K562 (cell line): ENCODE results near the gene NECAB3. TPM values are rescaled to one million over a fixed set of nuclear protein-coding genes. Genes with fewer than 3 reads are reported as not detected.
A peak's percentile ranks its signal among the peaks of the same experiment; 100 is the strongest.

ENCODE experiments used
- CBX3 ChIP-seq, 2 experiments: IDR thresholded peaks; 1 replicate in 1 of 2; 2 replicates in 1 of 2; pipeline ENCODE4 v1.6.1; 2012; ENCODE audit warnings: inconsistent platforms in 2 of 2, low read length in 2 of 2, borderline replicate concordance in 1 of 2, control low read depth in 1 of 2
- CREB1 ChIP-seq, 2 experiments: sonication (generic) in 1 of 2; formaldehyde crosslinking in 1 of 2; IDR thresholded peaks; 2 replicates each; pipeline versions ENCODE4 v1.6.1 to v1.8.0; 2012 to 2022; ENCODE audit warnings: inconsistent platforms in 1 of 2, mild to moderate bottlenecking in 1 of 2, missing genetic modification reagents in 1 of 2, moderate library complexity in 1 of 2
- CTBP1 ChIP-seq: fragments of 450-650 bp; IDR thresholded peaks from 2 replicates; pipeline ENCODE4 v1.6.1; 2016; ENCODE audit warnings: borderline replicate concordance
- CXXC5 ChIP-seq: fragments of 250-450 bp; sonication (Bioruptor Pico); IDR thresholded peaks from 2 replicates; pipeline ENCODE4 v1.8.0; 2022; ENCODE audit warnings: inconsistent platforms, mild to moderate bottlenecking, moderate library complexity
- ETV5 ChIP-seq: sonication (generic); formaldehyde crosslinking; IDR thresholded peaks from 2 replicates; pipeline ENCODE4 v1.4.0; 2020; ENCODE audit warnings: low read depth, mild to moderate bottlenecking, missing genetic modification reagents
- FOXJ2 ChIP-seq: fragments of 200-800 bp; sonication (Bioruptor generic); IDR thresholded peaks from 2 replicates; pipeline ENCODE4 v1.6.1; 2016; ENCODE audit warnings: missing genetic modification characterization, missing compliant biosample characterization
- FOXM1 ChIP-seq, 2 experiments: fragments of 450-650 bp in 1 of 2; sonication (generic) in 1 of 2; formaldehyde crosslinking in 1 of 2; IDR thresholded peaks; 2 replicates each; pipeline versions ENCODE4 v1.6.1 to v1.9.0; 2017 to 2022; ENCODE audit warnings: low read depth in 2 of 2, mild to moderate bottlenecking in 2 of 2, missing genetic modification reagents in 1 of 2, moderate library complexity in 1 of 2
- GABPB1 ChIP-seq: sonication (generic); formaldehyde crosslinking; IDR thresholded peaks from 2 replicates; pipeline ENCODE4 v1.8.0; 2022; ENCODE audit warnings: mild to moderate bottlenecking, missing genetic modification reagents
- KDM5B ChIP-seq: fragments of 200-600 bp; sonication (generic); IDR thresholded peaks from 2 replicates; pipeline ENCODE4 v1.6.1; 2012; ENCODE audit warnings: low read depth, mild to moderate bottlenecking, moderate library complexity, low read length, control low read depth, inconsistent platforms; ENCODE audit not compliant: insufficient replicate concordance
- POLR2AphosphoS5 ChIP-seq: IDR thresholded peaks from 2 replicates; pipeline ENCODE4 v1.6.1; 2011; ENCODE audit warnings: mild to moderate bottlenecking, low read depth, low read length, moderate library complexity; ENCODE audit not compliant: control insufficient read depth, insufficient read depth
- RB1 ChIP-seq: fragments of 450-650 bp; IDR thresholded peaks from 2 replicates; pipeline ENCODE4 v1.6.1; 2017; ENCODE audit warnings: low read depth, mild to moderate bottlenecking
- RHOXF2B ChIP-seq: fragments of 250-450 bp; sonication (Bioruptor Pico); conservative IDR thresholded peaks from 2 replicates; pipeline ENCODE4 v1.5.1; 2021
- SIN3A ChIP-seq, 2 experiments: fragments of 150-350 bp in 1 of 2; IDR thresholded peaks; 2 replicates each; pipeline ENCODE4 v1.6.1; 2011 to 2016; ENCODE audit warnings: borderline replicate concordance in 2 of 2, low read depth in 2 of 2, low read length in 2 of 2, mild to moderate bottlenecking in 2 of 2, moderate library complexity in 2 of 2; ENCODE audit not compliant: control insufficient read depth in 1 of 2
- SMARCC2 ChIP-seq: fragments of 450-650 bp; IDR thresholded peaks from 2 replicates; pipeline ENCODE4 v1.6.1; 2017; ENCODE audit warnings: antibody characterized with exemption, moderate library complexity, mild to moderate bottlenecking, low read depth
- TAF1 ChIP-seq: IDR thresholded peaks from 2 replicates; pipeline ENCODE4 v1.6.1; 2011; ENCODE audit warnings: mild to moderate bottlenecking, low read length, moderate library complexity; ENCODE audit not compliant: insufficient read depth, control insufficient read depth, severe bottlenecking; ENCODE audit errors: extremely low read depth
- XRCC3 ChIP-seq: fragments of 450-650 bp; IDR thresholded peaks from 2 replicates; pipeline ENCODE4 v1.6.1; 2017; ENCODE audit warnings: mild to moderate bottlenecking, moderate library complexity
- ZBTB9 ChIP-seq: fragments of 450-650 bp; formaldehyde crosslinking; IDR thresholded peaks from 2 replicates; pipeline ENCODE4 v1.4.0; 2020; ENCODE audit warnings: mild to moderate bottlenecking, moderate library complexity
- ZFP1 ChIP-seq: fragments of 450-650 bp; formaldehyde crosslinking; IDR thresholded peaks from 2 replicates; pipeline ENCODE4 v1.4.0; 2020; ENCODE audit warnings: mild to moderate bottlenecking, mixed read lengths
- ZKSCAN1 ChIP-seq: fragments of 150-350 bp; IDR thresholded peaks from 2 replicates; pipeline ENCODE4 v1.6.1; 2016; ENCODE audit warnings: low read depth, low read length
- ZNF23 ChIP-seq: fragments of 250-450 bp; sonication (Bioruptor Pico); IDR thresholded peaks from 2 replicates; pipeline ENCODE4 v1.4.0; 2020; ENCODE audit warnings: mild to moderate bottlenecking
- ZNF253 ChIP-seq: fragments of 250-450 bp; sonication (Bioruptor Pico); conservative IDR thresholded peaks from 2 replicates; pipeline ENCODE4 v1.6.1; 2021; ENCODE audit warnings: mild to moderate bottlenecking
- ZNF316 ChIP-seq: fragments of 450-650 bp; IDR thresholded peaks from 2 replicates; pipeline ENCODE4 v1.6.1; 2016
- ZNF436 ChIP-seq: fragments of 250-450, 450-650 bp; sonication (Bioruptor Pico); formaldehyde crosslinking; IDR thresholded peaks from 2 replicates; pipeline ENCODE4 v1.7.0; 2020; ENCODE audit warnings: mild to moderate bottlenecking
- polyA plus RNA-seq, 8 experiments: library from polyadenylated mRNA; depleted of rRNA in 4 of 8; stranded (reverse) in 5 of 8; unstranded in 3 of 8; fragments of >200 nt; fragmentation: Nextera tagmentation in 2 of 8; fragmentation: Illumina TruSeq in 1 of 8; extraction: Ambion mirVana in 2 of 8; extraction: Trizol in 1 of 8; gene quantifications; 2 replicates each; pipeline versions ENCODE4 v1.2.1 to v1.2.3, GENCODE V29; 2011 to 2014; ENCODE audit warnings: inconsistent platforms in 1 of 8, missing spikeins in 1 of 8
- total RNA-seq, 7 experiments: library from RNA; depleted of rRNA in 6 of 7; stranded (reverse); fragments of >200 nt in 6 of 7; fragmentation: Illumina TruSeq in 2 of 7; extraction: Trizol in 2 of 7; gene quantifications; 2 replicates each; pipeline versions ENCODE4 v1.2.1 to v1.2.3, GENCODE V29; 2011 to 2021; ENCODE audit warnings: low replicate concordance in 1 of 7
- TF ChIP-seq, protein P1 (sequence below): fragments of 200-800 bp; sonication (Bioruptor generic); IDR thresholded peaks from 2 replicates; pipeline ENCODE4 v1.6.1; 2017; ENCODE audit warnings: missing genetic modification characterization, missing compliant biosample characterization

Gene NECAB3
- total and polyA plus RNA-seq, 9 of the 15 experiments (the other 6 are each of a cell fraction or from before 2014, with no cell fraction given): 0.94 to 63.3 (median 31.5) TPM

GRCh38 chr20:33674294-33675135 is at the start of gene NECAB3 (continued):
- TF ChIP-seq, protein P1, sequence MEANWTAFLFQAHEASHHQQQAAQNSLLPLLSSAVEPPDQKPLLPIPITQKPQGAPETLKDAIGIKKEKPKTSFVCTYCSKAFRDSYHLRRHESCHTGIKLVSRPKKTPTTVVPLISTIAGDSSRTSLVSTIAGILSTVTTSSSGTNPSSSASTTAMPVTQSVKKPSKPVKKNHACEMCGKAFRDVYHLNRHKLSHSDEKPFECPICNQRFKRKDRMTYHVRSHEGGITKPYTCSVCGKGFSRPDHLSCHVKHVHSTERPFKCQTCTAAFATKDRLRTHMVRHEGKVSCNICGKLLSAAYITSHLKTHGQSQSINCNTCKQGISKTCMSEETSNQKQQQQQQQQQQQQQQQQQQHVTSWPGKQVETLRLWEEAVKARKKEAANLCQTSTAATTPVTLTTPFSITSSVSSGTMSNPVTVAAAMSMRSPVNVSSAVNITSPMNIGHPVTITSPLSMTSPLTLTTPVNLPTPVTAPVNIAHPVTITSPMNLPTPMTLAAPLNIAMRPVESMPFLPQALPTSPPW (CRISPR knock-in tag): peak; percentile 72
- TF ChIP-seq ETV5 (CRISPR knock-in tag): peak; percentile 19; the same call in 1 of the 2 replicates
- TF ChIP-seq ZBTB9 (CRISPR knock-in tag): no peak
- TF ChIP-seq KDM5B: peak; percentile 60
- no peak for TF ChIP-seq RHOXF2B (CRISPR knock-in tag)
- no peak for TF ChIP-seq CBX3 (IDR thresholded peaks at IDR 0.05; ENCODE audit: borderline replicate concordance in 1 of 2, low read length in 2 of 2)
- peak; percentile 84 for TF ChIP-seq CXXC5 (CRISPR knock-in tag)
- TF ChIP-seq ZNF253 (CRISPR knock-in tag): no peak
- TF ChIP-seq RB1: peak; percentile 80; the same call in 1 of the 2 replicates
- no peak for TF ChIP-seq ZFP1 (CRISPR knock-in tag)
- 0 out of 2 replicates have a peak, but pooled peaks have one; percentile 24 for TF ChIP-seq GABPB1 (CRISPR knock-in tag)
- peak; percentile 84 for TF ChIP-seq TAF1
- no peak for TF ChIP-seq XRCC3
- TF ChIP-seq SIN3A (IDR thresholded peaks at IDR 0.05; ENCODE audit: borderline replicate concordance in 2 of 2, control insufficient read depth in 1 of 2, low read depth in 2 of 2, low read length in 2 of 2): peak in 1 of 2 experiments; percentile 82; a peak in 2 of 4 replicates
- no peak for TF ChIP-seq FOXM1 (IDR thresholded peaks at IDR 0.05; ENCODE audit: low read depth)
- no peak for TF ChIP-seq FOXM1 (CRISPR knock-in tag; IDR thresholded peaks at IDR 0.05; ENCODE audit: low read depth)
- no peak for TF ChIP-seq SMARCC2
- peak; percentile 66; the same call in 1 of the 2 replicates for TF ChIP-seq CTBP1
- TF ChIP-seq ZNF316: no peak
- peak; percentile 44; the same call in 1 of the 2 replicates for TF ChIP-seq POLR2AphosphoS5
- peak; percentile 33; the same call in 1 of the 2 replicates for TF ChIP-seq ZKSCAN1
- no peak for TF ChIP-seq FOXJ2
- TF ChIP-seq ZNF23 (CRISPR knock-in tag): no peak
- TF ChIP-seq ZNF436 (CRISPR knock-in tag): no peak
- peak; percentile 44; the same call in 1 of the 2 replicates for TF ChIP-seq CREB1 (IDR thresholded peaks at IDR 0.05)
- TF ChIP-seq CREB1 (CRISPR knock-in tag; IDR thresholded peaks at IDR 0.05): no peak
